NCI-H1417 treated with DMSO at 0.1 percent for 48 hours (cell line): ENCODE data around the gene GALNT16.
"Not testable (repeated sequence)": the region's sequence is repeated elsewhere in the genome, so short reads cannot be mapped to it uniquely, and the experiment has no call there.

Experiments used
- DNase-seq: peaks from one replicate; lab custom pipeline; 2025; lab: John Stamatoyannopoulos, UW

Gene GALNT16

GRCh38 chr14:69363964-69364363, 104.0 kb downstream of the GALNT16 start:
- DNase-seq, result no peak

GRCh38 chr14:69364378-69364777, 104.4 kb downstream of the GALNT16 start:
- DNase-seq, result no peak

- no peak for DNase-seq
These were observed 106.1 kb downstream of the GALNT16 start for GRCh38 chr14:69366069-69366468.

GRCh38 chr14:69366761-69367160, 106.8 kb downstream of the GALNT16 start:
- no peak for DNase-seq

- no peak for DNase-seq
These were observed 108.4 kb downstream of the GALNT16 start for GRCh38 chr14:69368381-69368780.

- DNase-seq, result no peak
These were observed 110.1 kb downstream of the GALNT16 start for GRCh38 chr14:69370061-69370460.

- DNase-seq, result no peak
These were observed 112.2 kb downstream of the GALNT16 start for GRCh38 chr14:69372146-69372545.

- DNase-seq, result no peak
These were observed 113.1 kb downstream of the GALNT16 start for GRCh38 chr14:69373104-69373503.

- no peak for DNase-seq
These were observed 114.3 kb downstream of the GALNT16 start for GRCh38 chr14:69374235-69374634.

GRCh38 chr14:69375182-69375581, 115.2 kb downstream of the GALNT16 start:
- DNase-seq, result no peak

GRCh38 chr14:69375722-69376121, 115.8 kb downstream of the GALNT16 start:
- DNase-seq, result no peak

- no peak for DNase-seq
These were observed 116.5 kb downstream of the GALNT16 start for GRCh38 chr14:69376439-69376838.

GRCh38 chr14:69378274-69378673, 118.3 kb downstream of the GALNT16 start:
- no peak for DNase-seq

- no peak for DNase-seq
These were observed 127.4 kb downstream of the GALNT16 start for GRCh38 chr14:69387311-69387710.

GRCh38 chr14:69391400-69391799, 131.4 kb downstream of the GALNT16 start:
- not testable (repeated sequence) for DNase-seq

GRCh38 chr14:69392481-69392880, 132.5 kb downstream of the GALNT16 start:
- DNase-seq, result no peak

GRCh38 chr14:69395929-69396328, 136.0 kb downstream of the GALNT16 start:
- DNase-seq, result no peak

GRCh38 chr14:69398053-69398817, 138.3 kb downstream of the GALNT16 start, which contains the start of the genes ERH and SLC39A9:
ERH (minus strand) TSS chr14:69398299; CDS start chr14:69398233, 66 bp downstream.
SLC39A9 (plus strand) TSS chr14:69398692; CDS start chr14:69399370, 678 bp downstream.
- DNase-seq, result peak; percentile 97

- DNase-seq, result no peak
These were observed 138.9 kb downstream of the GALNT16 start for GRCh38 chr14:69398818-69399210.

- DNase-seq, result no peak
These were observed 139.8 kb downstream of the GALNT16 start for GRCh38 chr14:69399750-69400149.

GRCh38 chr14:69400154-69400553, 140.2 kb downstream of the GALNT16 start:
- DNase-seq, result no peak

GRCh38 chr14:69401841-69402240, 141.9 kb downstream of the GALNT16 start:
- no peak for DNase-seq

GRCh38 chr14:69404478-69404877, 144.5 kb downstream of the GALNT16 start:
- DNase-seq, result no peak

GRCh38 chr14:69404883-69405282, 144.9 kb downstream of the GALNT16 start:
- DNase-seq, result no peak
